ELF-1 (cell line): Measurements from ENCODE around the gene UST.
"Not testable (repeated sequence)": the region's sequence is repeated elsewhere in the genome, so short reads cannot be mapped to it uniquely, and the experiment has no call there.

Experiments
- DNase-seq: peaks from one replicate; pipeline ENCODE4 v3.0.0-alpha.2; 2016; ENCODE audit warnings: low read depth, low spot score

Gene UST

DNA sequence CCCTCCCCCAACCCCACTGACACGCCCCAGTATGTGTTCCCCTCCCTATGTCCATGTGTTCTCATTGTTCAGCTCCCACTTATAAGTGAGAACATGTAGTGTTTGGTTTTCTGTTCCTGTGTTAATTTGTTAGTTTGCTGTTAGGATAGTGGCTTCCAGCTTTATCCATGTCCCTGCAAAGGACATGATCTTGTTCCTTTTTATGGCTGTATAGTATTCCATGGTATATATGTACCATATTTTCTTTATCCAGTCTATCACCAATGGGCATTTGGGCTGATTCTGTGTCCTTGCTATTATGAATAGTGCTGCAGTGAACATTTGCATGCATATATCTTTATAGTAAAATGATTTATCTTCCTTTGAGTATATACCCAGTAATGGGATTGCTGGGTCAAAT is 259.4 kb downstream of the UST start:
- not testable (repeated sequence) for DNase-seq

GRCh38 chr6:149006671-149007070 is 259.8 kb downstream of the UST start:
- no peak for DNase-seq

DNA sequence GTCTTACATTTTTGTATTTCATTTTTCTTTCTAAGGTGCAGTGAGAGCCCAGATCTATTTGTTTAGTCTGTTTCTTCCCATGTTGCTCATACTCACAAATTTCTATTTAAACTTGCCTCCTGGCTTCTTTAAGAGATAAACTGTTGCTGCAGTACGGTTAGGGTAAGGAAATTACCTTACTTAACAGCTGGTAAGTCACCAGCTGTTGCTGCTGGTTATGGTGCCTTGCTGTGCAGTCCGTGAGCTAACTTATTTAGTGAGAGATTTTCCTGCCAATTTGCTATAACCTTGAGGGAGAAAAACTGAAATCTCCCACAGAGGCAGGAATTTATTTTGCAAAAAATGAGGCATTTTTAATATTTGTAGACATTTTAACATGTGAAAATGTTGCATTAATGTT is 261.0 kb downstream of the UST start:
- no peak for DNase-seq

GRCh38 chr6:149008741-149009140 is 261.9 kb downstream of the UST start:
- no peak for DNase-seq

GRCh38 chr6:149012040-149012545 is 265.3 kb downstream of the UST start:
- DNase-seq: peak; percentile 26

GRCh38 chr6:149013586-149014344 is 266.9 kb downstream of the UST start:
- peak; percentile 29 for DNase-seq

DNA sequence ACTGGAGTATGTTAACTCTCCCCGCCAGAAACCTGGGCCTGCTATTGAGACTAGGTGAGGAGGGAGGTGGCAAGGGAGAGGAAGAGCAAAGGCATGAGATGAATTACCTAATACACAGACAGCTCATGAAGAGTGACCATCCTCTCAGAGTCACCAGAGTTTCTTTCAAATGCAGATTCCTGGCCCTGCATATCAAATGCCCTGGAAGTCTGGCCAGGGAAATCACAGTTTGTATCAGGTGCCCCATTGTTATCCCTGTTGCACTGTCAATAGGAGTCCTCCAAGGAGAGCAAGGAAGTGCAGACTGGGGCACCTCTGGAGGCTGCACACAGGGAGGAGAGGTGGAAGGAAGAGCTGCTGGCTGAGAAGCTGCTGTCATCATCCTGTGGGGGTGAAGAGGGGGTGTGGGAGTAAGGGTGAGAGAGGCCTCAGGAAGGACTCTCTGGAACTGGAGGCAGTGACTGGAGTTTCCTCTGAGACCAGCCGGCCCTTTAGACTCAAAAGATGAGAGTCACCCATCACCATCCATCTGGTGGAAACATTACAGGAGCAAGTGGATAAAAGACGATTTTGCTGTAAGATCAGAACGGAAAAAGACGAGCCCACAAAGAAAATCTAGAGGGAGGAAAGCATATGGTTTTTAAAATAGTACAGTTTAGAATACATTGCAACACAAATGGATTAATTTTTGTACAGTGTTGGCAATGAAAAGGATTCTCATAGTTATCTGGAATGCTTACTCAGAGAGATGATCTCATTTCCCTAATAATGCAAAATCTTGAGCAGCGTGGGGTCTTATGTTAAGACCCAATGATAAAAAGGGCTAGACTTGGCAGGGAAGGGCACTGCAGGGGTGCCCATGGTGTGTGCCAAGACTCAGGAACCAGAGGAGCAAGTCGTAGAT is 268.1 kb downstream of the UST start:
- DNase-seq: peak; percentile 72

GRCh38 chr6:149015535-149016525 is 269.0 kb downstream of the UST start:
- no peak for DNase-seq

- DNase-seq: no peak
Observed at GRCh38 chr6:149016716-149017115, 269.9 kb downstream of the UST start.

DNA sequence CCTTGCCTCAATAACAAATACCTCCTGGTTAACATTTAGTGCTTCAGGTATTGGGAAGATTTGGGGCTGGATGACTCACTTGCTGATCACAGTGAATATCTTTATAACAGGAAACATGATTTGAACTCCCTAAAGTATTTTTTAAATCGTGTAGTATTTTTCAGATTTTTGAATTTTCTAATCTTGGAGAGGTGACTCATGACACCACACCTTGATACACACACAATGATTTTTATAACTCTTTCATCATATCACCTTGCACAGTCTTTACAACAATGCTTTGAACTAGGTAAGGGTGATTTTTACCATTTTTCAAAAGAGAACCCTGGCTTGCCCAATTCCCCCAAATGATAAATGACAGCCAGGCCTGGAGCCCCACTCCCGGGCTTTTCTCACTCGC is 273.5 kb downstream of the UST start:
- no peak for DNase-seq

GRCh38 chr6:149024361-149024760 is 277.5 kb downstream of the UST start:
- DNase-seq: no peak

GRCh38 chr6:149025061-149025460 is 278.2 kb downstream of the UST start:
- no peak for DNase-seq

- DNase-seq: peak; percentile 36
Observed at GRCh38 chr6:149026530-149026942, 279.7 kb downstream of the UST start.

DNA sequence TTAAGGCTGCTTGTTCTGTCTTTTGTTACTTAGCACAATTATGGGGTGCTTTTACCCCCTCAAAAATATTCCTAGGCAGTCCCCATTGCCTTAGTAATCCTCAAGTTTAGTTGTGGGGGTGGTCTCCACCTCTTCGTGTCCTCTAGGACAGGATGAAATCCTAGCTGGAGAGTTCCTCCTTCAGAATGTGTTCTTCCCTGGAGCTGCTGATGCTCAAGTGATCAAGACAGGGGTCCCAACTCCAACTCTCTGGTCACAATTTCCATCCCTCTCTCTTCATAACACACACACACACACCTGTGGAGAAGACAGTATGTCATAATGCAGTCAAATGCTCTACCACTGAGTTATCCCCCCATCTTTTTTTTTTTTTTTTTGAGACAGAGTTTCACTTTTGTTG is 280.7 kb downstream of the UST start:
- DNase-seq: no peak

GRCh38 chr6:149028767-149029405 is 282.1 kb downstream of the UST start:
- DNase-seq: no peak

DNA sequence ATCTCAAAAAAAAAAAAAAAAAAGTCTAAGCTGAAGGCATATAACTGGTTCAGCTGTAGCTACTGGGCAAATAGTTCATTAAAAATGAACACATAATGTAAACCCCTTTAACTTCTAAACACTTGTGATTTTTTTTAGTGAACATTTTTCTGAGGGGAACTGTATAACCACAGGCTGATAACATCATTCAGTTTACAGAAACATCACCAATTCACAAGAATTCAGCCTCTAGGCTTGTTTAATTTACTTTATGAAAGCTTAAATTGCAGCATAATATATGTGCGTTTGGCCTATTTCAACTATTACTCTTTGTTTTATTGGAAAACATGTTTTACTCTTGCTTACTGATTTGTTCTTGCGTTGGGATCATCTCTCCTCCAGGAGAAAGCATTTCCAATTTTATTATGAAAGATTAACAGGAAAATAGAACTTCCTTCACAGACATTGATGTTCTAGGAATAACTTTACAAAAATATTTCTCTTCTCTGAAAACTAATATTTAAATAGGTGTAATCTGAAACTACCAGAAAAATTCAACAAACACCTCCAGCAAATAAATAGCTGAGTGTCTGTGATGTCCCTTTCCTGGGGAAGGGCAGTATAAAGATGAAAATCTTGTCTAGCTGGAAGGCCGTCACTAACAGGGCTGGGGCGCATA is 284.5 kb downstream of the UST start:
- no peak for DNase-seq

- no peak for DNase-seq
Observed at GRCh38 chr6:149031859-149032598, 285.2 kb downstream of the UST start.

GRCh38 chr6:149032599-149033405 is 286.0 kb downstream of the UST start:
- DNase-seq: no peak

DNA sequence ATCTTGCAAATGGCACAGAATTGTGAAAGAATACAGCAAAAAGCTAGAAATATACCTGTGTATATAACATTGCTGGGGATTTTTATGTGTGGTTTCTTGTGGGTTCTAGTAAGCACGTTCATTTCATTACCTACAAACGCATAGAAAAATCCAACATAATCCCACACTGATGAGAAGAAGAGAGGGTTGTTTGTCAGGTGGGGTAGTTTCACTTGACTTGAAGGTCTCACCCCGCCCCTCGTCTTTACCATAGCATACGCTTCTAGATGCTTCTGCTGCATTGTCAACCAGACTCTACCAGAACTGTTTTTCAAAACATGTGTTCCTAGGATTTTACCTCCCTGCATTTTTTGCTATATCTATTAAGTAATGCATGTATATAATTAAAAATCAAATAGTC is 286.6 kb downstream of the UST start:
- DNase-seq: no peak
